ENCODE results near the gene ALDH16A1. TPM values are rescaled to one million over a fixed set of nuclear protein-coding genes. Genes with fewer than 3 reads are reported as not detected.
"Not testable (repeated sequence)": the region's sequence is repeated elsewhere in the genome, so short reads cannot be mapped to it uniquely, and the experiment has no call there.

The ALDH16A1 gene
- total and polyA plus RNA-seq, 2 donors, result 28.5 to 51.6 TPM

DNA sequence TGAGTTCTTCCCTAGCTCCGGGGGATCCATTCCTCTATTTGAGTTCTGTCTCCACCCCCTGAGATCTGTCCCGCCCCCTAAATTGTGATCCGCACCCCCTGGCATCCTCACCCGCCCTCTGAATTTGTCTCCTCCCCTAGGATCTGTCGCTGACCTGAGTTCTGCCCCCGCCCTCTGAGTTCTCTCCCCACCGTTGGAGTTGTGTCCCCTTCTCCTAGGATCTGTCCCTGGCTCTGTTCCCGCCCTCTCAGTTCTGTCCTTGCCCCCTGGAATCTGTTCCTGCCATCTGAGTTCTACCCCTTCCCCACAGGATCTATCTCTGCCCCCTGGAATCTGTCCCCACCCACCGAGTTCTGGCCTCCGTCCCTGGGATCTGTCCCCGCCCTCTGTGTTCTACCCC lies 10.7 kb upstream of the ALDH16A1 start:
- no peak overlapping the region for H3K27ac ChIP-seq (ENCODE audit: low read depth in 1 of 2, low read length in 1 of 2)
- peaks cover 3 to 14% of the 10 kb centered on the region in 2 donors for H3K4me1 ChIP-seq (ENCODE audit: control insufficient read depth in 2 of 2, insufficient read depth in 2 of 2, low read length in 2 of 2)
- H3K36me3 ChIP-seq (ENCODE audit: control insufficient read depth in 2 of 2, insufficient read depth in 2 of 2, low read length in 1 of 2), result peaks cover 10 to 12% of the 10 kb centered on the region in 2 donors
- WGBS, result 13% methylated on average over 11 of the region's 11 CpGs
- peaks cover 49 to 60% of the 10 kb centered on the region in 2 donors for H3K27me3 ChIP-seq (ENCODE audit: control insufficient read depth in 2 of 2, insufficient read depth in 1 of 2, low read length in 1 of 2)
- H3K4me3 ChIP-seq (ENCODE audit: low read length in 2 of 2), result peak overlapping the region in 1 of 2 donors; percentile 59
- peaks cover 0 to 12% of the 10 kb centered on the region in 2 donors for H3K9me3 ChIP-seq (ENCODE audit: control insufficient read depth in 2 of 2, insufficient read depth in 1 of 2, low read length in 1 of 2)
- DNase-seq (ENCODE audit: low read depth in 6 of 9, low spot score in 9 of 9), result no peak

DNA sequence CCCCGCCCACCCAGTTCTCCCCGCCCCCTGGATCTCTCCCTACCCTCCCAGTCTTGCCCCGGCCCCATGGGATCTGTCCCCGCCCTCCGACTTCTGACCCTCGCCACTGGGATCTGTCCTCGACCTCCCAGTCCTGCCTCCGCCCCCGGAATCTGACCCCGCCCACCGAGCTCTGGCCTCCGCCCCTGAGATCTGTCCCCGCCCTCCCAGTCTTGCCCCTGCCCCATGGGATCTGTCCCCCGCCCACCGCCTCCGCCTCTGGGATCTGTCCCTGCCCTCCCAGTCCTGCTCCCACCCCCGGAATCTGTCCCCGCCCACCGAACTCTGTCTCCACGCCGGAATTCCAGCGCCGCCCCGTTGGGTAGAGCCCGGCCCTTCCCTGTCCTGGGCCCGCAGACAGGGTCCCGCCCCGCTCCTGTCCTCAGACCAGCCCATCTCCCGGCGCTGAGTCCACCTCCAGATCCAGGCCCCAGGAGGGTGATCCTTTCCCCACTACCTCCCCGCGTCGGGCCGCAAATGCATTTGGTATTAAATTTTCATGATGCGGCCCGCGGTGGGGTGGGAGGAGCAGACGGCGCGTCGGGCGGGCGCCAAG lies 10.2 kb upstream of the ALDH16A1 start:
- DNase-seq (ENCODE audit: low read depth in 6 of 9, low spot score in 9 of 9), result peak in 4 of 9 donors; percentile 30 to 53 (median 44)
- Histone ChIP-seq H3K4me1 (ENCODE audit: control insufficient read depth in 2 of 2, insufficient read depth in 2 of 2, low read length in 2 of 2) (peaks cover 3 to 19% of the 10 kb centered on the region in 2 donors), H3K4me3 (ENCODE audit: low read length in 2 of 2) (peak overlapping the region; percentile 49 to 59), H3K9me3 (ENCODE audit: control insufficient read depth in 2 of 2, insufficient read depth in 1 of 2, low read length in 1 of 2) (peaks cover 0 to 12% of the 10 kb centered on the region in 2 donors), H3K36me3 (ENCODE audit: control insufficient read depth in 2 of 2, insufficient read depth in 2 of 2, low read length in 1 of 2) (peaks cover 15 to 17% of the 10 kb centered on the region in 2 donors), H3K27me3 (ENCODE audit: control insufficient read depth in 2 of 2, insufficient read depth in 1 of 2, low read length in 1 of 2) (peaks cover 44 to 55% of the 10 kb centered on the region in 2 donors), H3K27ac (ENCODE audit: low read depth in 1 of 2, low read length in 1 of 2) (peak overlapping the region; percentile 2 to 67)
- WGBS, result 3% methylated on average over 43 of the region's 43 CpGs

DNA sequence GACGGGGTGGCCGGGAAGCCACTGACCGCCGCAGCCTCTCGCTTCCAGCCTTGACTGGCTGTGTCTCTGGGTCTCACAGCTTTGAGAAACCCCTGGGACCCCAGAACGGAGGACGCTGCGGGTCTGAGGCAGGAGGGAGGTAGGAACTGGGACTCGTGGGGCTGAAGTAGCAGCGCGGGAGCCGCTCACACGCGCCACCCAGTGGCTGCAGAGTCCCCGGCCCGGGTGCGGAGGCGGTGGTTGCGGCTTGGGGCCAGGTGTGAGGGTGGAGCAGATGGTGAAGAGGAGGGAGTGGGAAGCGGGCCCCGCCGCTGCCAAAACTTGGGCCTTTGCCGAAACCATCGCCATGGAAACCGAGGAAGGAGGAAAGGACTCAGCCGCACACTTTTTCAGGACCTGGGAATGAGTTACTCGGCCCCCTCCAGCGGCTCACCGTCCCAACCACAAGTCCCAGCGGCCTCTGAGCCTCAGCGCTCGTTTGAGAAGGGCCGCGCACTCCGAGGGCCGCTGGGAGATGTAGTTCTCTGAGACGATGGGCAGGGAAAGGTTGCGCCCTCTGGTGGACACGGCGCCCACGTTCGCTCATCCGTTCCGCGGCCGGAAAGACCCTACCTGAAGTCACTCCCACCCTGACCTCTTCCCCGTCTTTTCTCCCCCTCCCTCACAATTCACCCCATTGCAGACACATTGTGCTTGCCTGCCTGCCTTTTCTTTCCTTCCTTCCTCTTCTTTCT lies 9.5 kb upstream of the ALDH16A1 start:
- H3K27me3 ChIP-seq (ENCODE audit: control insufficient read depth in 2 of 2, insufficient read depth in 1 of 2, low read length in 1 of 2), result peaks cover 39 to 48% of the 10 kb centered on the region in 2 donors
- DNase-seq (ENCODE audit: low read depth in 6 of 9, low spot score in 9 of 9), result peak; percentile 90 to 97 (median 93)
- H3K36me3 ChIP-seq (ENCODE audit: control insufficient read depth in 2 of 2, insufficient read depth in 2 of 2, low read length in 1 of 2), result peaks cover 20 to 24% of the 10 kb centered on the region in 2 donors
- H3K4me1 ChIP-seq (ENCODE audit: control insufficient read depth in 2 of 2, insufficient read depth in 2 of 2, low read length in 2 of 2), result peaks cover 3 to 26% of the 10 kb centered on the region in 2 donors
- H3K4me3 ChIP-seq (ENCODE audit: low read length in 2 of 2), result peak overlapping the region; percentile 49 to 59
- H3K27ac ChIP-seq (ENCODE audit: low read depth in 1 of 2, low read length in 1 of 2), result peak overlapping the region; percentile 67 to 77
- under 1% methylated on average over 47 of the region's 47 CpGs for WGBS
- H3K9me3 ChIP-seq (ENCODE audit: control insufficient read depth in 2 of 2, insufficient read depth in 1 of 2, low read length in 1 of 2), result peaks cover 0 to 12% of the 10 kb centered on the region in 2 donors

DNA sequence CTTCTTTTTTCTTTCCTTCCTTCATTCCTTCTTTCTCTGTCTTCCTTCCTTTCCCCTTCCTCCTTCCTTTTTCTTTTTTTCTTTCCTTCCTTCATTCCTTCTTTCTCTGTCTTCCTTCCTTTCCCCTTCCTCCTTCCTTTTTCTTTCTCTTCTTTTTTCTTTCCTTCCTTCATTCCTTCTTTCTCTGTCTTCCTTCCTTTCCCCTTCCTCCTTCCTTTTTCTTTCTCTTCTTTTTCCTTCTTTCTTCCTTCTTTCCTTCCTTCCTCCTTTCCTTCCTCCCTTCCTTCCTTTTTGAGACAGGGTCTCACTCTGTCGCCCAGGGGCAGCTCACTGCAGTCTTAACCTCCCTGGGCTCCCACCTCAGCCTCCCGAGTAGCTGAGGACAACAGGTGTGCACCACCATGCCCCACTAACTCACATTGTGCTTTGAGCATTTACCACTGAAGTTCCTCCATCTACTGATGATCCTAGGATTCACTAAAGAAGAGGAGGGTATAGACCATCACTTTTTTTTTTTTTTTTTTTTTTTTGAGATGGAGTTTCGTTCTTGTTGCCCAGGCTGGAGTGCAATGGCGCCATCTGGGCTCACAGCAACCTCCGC lies 8.8 kb upstream of the ALDH16A1 start:
- H3K27ac ChIP-seq (ENCODE audit: low read depth in 1 of 2, low read length in 1 of 2); H3K4me3 ChIP-seq (ENCODE audit: low read length in 2 of 2); DNase-seq (ENCODE audit: low read depth in 6 of 9, low spot score in 9 of 9): not testable (repeated sequence)
- Histone ChIP-seq H3K4me1 (ENCODE audit: control insufficient read depth in 2 of 2, insufficient read depth in 2 of 2, low read length in 2 of 2) (peaks cover 3 to 27% of the 10 kb centered on the region in 2 donors), H3K27me3 (ENCODE audit: control insufficient read depth in 2 of 2, insufficient read depth in 1 of 2, low read length in 1 of 2) (peaks cover 32 to 41% of the 10 kb centered on the region in 2 donors), H3K9me3 (ENCODE audit: control insufficient read depth in 2 of 2, insufficient read depth in 1 of 2, low read length in 1 of 2) (peaks cover 0 to 12% of the 10 kb centered on the region in 2 donors), H3K36me3 (ENCODE audit: control insufficient read depth in 2 of 2, insufficient read depth in 2 of 2, low read length in 1 of 2) (peaks cover 27 to 30% of the 10 kb centered on the region in 2 donors)
- WGBS, result 86% methylated on average over 5 of the region's 5 CpGs

DNA sequence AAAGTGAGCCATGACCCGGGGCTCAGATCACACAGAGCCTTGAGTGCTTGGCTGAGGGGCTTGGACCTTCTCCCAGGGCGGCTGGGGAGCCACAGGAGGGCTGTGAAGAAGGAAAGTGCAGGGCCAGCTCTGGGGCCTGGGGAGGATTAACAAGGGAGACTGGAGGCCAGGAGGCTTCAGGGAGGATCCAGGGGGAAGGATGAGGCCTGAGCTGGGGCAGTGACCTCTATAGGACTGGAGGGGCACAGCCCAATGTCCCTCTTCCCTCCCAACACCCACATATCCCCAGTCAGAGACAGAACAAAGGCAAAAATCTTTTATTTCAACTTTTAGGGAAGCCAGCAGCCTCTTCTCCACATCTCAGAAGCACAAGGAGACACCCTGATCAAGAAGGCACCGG lies 7.0 kb upstream of the ALDH16A1 start:
- no peak for DNase-seq (ENCODE audit: low read depth in 6 of 9, low spot score in 9 of 9)
- WGBS, result 97% methylated on average over 3 of the region's 3 CpGs
- peaks cover 10 to 34% of the 10 kb centered on the region in 2 donors for H3K4me1 ChIP-seq (ENCODE audit: control insufficient read depth in 2 of 2, insufficient read depth in 2 of 2, low read length in 2 of 2)
- H3K4me3 ChIP-seq (ENCODE audit: low read length in 2 of 2), result no peak overlapping the region
- H3K27me3 ChIP-seq (ENCODE audit: control insufficient read depth in 2 of 2, insufficient read depth in 1 of 2, low read length in 1 of 2), result peaks cover 16 to 23% of the 10 kb centered on the region in 2 donors
- peaks cover 36 to 39% of the 10 kb centered on the region in 2 donors for H3K36me3 ChIP-seq (ENCODE audit: control insufficient read depth in 2 of 2, insufficient read depth in 2 of 2, low read length in 1 of 2)
- peaks cover 0 to 7% of the 10 kb centered on the region in 2 donors for H3K9me3 ChIP-seq (ENCODE audit: control insufficient read depth in 2 of 2, insufficient read depth in 1 of 2, low read length in 1 of 2)
- H3K27ac ChIP-seq (ENCODE audit: low read depth in 1 of 2, low read length in 1 of 2), result no peak overlapping the region

DNA sequence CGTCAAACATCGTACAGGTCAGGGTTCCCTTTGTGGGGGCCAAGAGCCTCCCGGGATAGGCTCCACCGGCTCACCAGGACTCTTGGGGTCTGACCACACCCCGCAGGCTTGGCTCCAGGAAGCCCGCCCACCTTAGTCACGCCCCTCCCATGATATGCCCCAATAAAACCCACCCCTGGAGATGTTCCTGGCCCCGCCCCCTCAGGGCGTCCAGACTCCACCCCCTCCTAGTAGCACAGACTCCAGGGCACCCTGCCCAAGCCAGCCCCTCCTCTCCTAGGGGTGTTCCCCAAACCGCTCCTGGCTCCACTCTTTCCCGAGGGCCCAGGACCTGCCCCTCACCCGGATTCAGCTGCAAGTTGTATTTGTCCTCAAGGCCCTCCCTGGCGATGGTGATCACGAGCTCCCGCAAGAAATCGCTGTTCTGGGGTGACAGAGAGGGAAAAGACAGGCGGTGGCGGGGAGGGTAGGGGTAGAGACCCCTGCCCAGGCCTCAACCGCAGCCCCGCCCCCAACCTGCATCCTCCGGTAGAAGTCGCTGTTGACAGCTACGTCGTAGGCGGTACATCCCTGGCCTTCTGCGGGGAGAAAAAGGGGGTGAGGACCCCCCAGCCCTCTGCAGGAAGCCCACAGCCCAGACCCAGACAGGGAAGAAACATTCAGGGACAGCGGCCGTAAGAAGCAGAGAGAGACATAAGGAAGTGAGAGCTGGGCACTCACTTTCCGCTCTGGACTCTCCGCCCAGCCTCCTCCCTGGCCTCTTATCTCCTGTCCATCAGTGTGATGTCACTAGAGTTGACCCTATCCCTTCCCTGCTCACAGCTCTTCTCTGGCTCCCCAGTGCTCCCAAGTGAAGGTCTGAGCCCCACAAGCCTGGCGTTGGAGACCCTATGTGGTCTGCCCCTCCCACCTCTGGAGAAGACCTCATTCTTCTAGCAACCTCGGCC lies 5.3 kb upstream of the ALDH16A1 start:
- H3K4me3 ChIP-seq (ENCODE audit: low read length in 2 of 2), result no peak overlapping the region
- H3K27ac ChIP-seq (ENCODE audit: low read depth in 1 of 2, low read length in 1 of 2), result no peak overlapping the region
- H3K36me3 ChIP-seq (ENCODE audit: control insufficient read depth in 2 of 2, insufficient read depth in 2 of 2, low read length in 1 of 2), result peaks cover 36 to 39% of the 10 kb centered on the region in 2 donors
- peaks cover 0 to 7% of the 10 kb centered on the region in 2 donors for H3K9me3 ChIP-seq (ENCODE audit: control insufficient read depth in 2 of 2, insufficient read depth in 1 of 2, low read length in 1 of 2)
- peaks cover 13 to 42% of the 10 kb centered on the region in 2 donors for H3K4me1 ChIP-seq (ENCODE audit: control insufficient read depth in 2 of 2, insufficient read depth in 2 of 2, low read length in 2 of 2)
- DNase-seq (ENCODE audit: low read depth in 6 of 9, low spot score in 9 of 9), result no peak
- WGBS, result 97% methylated on average over 32 of the region's 32 CpGs
- peaks cover 2 to 6% of the 10 kb centered on the region in 2 donors for H3K27me3 ChIP-seq (ENCODE audit: control insufficient read depth in 2 of 2, insufficient read depth in 1 of 2, low read length in 1 of 2)

DNA sequence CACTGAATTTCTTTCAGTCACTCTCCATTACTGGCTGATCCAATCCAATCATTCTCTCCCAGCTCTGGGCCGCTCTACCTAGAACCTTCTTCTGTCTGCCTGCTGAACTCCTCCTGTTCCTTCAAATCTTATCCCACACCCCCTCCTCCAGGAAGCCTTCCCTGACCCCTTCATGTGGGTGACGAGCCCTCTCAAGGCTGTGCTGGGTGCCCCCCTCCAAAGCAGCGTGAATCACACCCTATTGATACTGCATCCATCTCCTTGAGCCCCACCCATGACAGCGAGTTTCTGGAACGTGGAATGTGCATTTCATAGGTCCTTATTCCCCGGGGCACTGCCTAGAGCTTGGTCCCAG lies 4.6 kb upstream of the ALDH16A1 start:
- no peak overlapping the region for H3K27ac ChIP-seq (ENCODE audit: low read depth in 1 of 2, low read length in 1 of 2)
- DNase-seq (ENCODE audit: low read depth in 6 of 9, low spot score in 9 of 9), result no peak
- 97% methylated on average over 6 of the region's 6 CpGs for WGBS
- no peaks in the 10 kb centered on the region for H3K27me3 ChIP-seq (ENCODE audit: control insufficient read depth in 2 of 2, insufficient read depth in 1 of 2, low read length in 1 of 2)
- H3K36me3 ChIP-seq (ENCODE audit: control insufficient read depth in 2 of 2, insufficient read depth in 2 of 2, low read length in 1 of 2), result peaks cover 36 to 39% of the 10 kb centered on the region in 2 donors
- peaks cover 0 to 7% of the 10 kb centered on the region in 2 donors for H3K9me3 ChIP-seq (ENCODE audit: control insufficient read depth in 2 of 2, insufficient read depth in 1 of 2, low read length in 1 of 2)
- no peak overlapping the region for H3K4me3 ChIP-seq (ENCODE audit: low read length in 2 of 2)
- H3K4me1 ChIP-seq (ENCODE audit: control insufficient read depth in 2 of 2, insufficient read depth in 2 of 2, low read length in 2 of 2), result peaks cover 10 to 39% of the 10 kb centered on the region in 2 donors

DNA sequence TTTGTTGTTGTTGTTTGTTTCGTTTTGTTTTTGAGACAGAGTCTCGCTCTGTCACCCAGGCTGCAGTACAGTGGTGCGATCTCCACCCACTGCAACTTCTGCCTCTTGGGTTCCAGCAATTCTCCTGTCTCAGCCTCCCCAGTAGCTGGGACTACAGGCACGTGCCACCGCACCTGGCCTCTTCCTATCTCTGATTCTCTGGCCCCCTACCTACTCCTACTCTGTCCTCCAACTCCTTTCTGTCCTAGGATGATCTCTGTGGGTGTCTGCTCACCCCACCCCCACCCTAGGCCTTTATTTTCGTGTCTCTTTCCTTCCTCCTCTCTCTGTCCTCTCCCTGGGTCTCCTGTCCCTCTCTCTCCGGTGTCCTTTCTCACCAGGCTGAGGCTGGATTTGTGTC lies 2.6 kb upstream of the ALDH16A1 start:
- Histone ChIP-seq H3K4me1 (ENCODE audit: control insufficient read depth in 2 of 2, insufficient read depth in 2 of 2, low read length in 2 of 2) (peaks cover 16 to 48% of the 10 kb centered on the region in 2 donors), H3K36me3 (ENCODE audit: control insufficient read depth in 2 of 2, insufficient read depth in 2 of 2, low read length in 1 of 2) (peaks cover 36 to 40% of the 10 kb centered on the region in 2 donors), H3K4me3 (ENCODE audit: low read length in 2 of 2) (peak overlapping the region; percentile 89 to 95), H3K27me3 (ENCODE audit: control insufficient read depth in 2 of 2, insufficient read depth in 1 of 2, low read length in 1 of 2) (no peaks in the 10 kb centered on the region), H3K27ac (ENCODE audit: low read depth in 1 of 2, low read length in 1 of 2) (no peak overlapping the region), H3K9me3 (ENCODE audit: control insufficient read depth in 2 of 2, insufficient read depth in 1 of 2, low read length in 1 of 2) (peaks cover 0 to 12% of the 10 kb centered on the region in 2 donors)
- WGBS, result 92% methylated on average over 7 of the region's 7 CpGs
- DNase-seq (ENCODE audit: low read depth in 6 of 9, low spot score in 9 of 9), result no peak
